HS-5 (cell line): ENCODE data around the gene CLMP.
A peak's percentile ranks its signal among the peaks of the same experiment; 100 is the strongest.
"Not testable (repeated sequence)": the region's sequence is repeated elsewhere in the genome, so short reads cannot be mapped to it uniquely, and the experiment has no call there.

Experiments used
- DNase-seq: peaks from one replicate; pipeline ENCODE4 v3.0.0-alpha.2; 2012; ENCODE audit warnings: low read depth

The CLMP gene

DNA sequence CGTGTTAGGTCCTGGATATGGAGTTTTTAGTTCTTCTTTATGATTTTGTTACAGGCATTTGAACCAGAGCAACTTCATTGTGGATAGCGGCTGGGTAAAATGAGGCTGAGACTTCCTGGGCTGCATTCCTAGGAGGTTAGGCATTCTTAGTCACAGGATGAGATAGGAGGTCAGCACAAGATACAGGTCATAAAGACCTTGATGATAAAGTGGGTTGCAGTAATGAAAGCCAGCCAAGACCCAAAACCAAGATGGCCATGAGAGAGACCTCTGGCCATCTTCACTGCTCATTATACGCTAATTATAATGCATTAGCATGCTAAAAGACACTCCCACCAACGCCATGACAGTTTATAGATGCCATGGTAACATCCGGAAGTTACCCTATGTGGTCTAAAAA is 23.4 kb upstream of the CLMP start:
- no peak for DNase-seq

- DNase-seq = no peak
These were observed 22.8 kb upstream of the CLMP start for GRCh38 chr11:123217897-123218296.

GRCh38 chr11:123216249-123216648 is 21.2 kb upstream of the CLMP start:
- no peak for DNase-seq

DNA sequence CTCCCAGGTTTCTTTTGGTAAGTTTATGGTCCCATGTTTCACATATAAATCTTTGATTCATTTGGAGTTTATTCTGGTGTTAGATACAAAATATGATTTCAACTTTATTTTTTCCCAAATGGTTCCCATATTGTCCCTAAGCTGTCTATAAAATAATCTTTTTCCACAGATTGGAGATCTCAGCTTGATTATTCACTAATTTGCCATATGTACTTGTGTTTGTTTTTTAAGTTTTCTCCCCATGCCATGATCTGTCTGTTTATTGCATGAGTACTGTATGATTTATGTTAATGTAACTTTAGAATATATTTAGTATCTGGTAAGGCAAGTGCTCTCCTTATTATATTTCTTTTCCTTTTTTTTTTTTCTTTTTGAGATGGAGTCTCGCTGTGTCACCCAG is 19.9 kb upstream of the CLMP start:
- DNase-seq = no peak

GRCh38 chr11:123214396-123214795 is 19.3 kb upstream of the CLMP start:
- DNase-seq = no peak

DNA sequence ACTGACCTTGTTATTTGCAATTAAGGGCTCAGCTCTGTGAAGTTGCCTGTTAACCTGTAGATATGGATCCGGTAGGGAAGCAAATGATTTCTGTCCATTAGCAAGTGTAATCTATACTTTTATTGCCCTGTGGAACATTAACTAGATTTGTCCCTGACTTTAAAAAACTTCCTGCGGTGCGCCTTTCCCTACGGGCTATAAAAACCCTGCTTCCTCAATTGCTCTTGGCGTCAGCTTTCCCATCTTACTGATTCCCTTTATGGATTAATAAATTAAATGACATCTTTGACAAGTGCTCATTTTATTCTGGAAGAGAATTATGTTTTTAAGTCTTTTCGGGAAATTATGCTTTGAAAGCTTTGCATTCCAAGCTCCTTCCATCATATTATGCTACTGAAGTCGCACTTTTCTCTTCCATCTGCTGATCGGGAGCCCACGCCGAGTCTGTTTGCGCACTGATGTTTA is 18.3 kb upstream of the CLMP start:
- no peak for DNase-seq

GRCh38 chr11:123212406-123212805 is 17.4 kb upstream of the CLMP start:
- DNase-seq = no peak

DNA sequence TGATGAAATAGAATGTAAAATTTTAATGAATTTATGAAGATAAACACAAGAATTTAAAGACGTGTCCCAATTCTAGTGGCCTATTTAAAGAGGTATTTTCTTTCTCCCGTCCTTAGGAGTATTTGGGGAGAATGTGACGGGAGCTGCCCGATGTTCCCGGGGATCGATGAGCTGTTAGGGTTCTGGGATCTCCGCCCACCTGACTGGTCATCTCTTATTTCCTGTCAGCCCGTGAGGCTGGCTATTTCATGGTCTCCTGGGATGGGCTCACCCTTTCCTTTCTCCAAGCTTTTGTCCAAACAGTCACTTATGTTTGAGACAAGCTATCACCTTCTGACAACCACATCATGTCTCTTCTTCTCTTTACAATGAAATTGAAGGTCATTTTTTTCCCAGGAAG is 16.9 kb upstream of the CLMP start:
- no peak for DNase-seq

DNA sequence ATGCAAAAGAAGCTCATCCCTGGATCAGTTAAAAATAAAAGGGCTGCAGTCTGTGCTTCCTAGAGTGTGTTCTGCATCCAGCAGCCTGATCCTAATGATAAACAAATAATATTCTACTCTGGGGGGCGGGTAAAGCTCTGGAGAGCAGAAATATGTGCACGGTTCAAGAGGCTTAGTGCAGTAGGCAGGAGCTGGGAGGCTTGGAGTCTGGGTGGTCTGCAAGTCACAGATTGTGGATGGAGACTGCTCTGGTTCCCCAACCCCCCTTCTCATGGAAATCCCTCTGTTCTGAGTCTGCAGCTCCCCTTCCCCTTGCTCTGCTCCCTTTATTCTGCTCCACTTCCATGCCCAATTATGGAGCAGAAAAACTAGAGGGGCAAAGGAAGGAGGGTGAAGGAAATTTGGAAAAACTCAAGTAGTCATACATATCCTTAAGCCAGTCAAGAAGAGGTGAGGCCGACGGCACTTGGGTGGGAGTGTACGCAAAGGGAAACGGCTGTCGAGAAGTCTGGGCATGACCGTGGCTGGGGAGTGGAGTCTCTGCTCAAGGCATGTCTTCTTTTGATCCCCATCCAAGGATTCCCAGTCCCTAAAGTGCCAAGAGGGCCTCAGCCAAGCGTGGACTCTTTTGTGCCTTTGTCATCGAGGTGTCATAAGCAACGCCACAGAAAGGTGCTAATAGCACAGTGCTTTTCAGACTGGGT is 16.3 kb upstream of the CLMP start:
- no peak for DNase-seq

DNA sequence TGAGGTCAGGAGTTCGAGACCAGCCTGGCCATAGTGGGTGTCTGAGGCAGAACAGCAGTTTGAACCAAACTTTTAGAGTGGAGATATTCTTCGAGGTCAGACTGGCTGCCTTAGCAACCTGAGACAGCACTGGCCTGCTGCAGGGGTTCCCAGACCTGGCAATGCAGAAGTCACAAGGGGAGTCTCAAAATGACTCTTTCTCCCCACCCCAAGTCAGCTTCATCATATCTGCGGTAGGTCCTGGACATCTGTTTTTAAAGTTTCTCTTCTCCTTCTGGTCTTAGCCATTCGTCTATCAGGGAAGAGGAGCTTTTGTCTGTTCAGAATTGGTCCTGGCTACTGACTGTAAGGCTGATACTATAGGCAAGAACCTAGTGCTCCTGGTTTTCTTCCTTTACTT is 14.5 kb upstream of the CLMP start:
- DNase-seq = no peak

GRCh38 chr11:123206791-123207434 is 11.9 kb upstream of the CLMP start:
- no peak for DNase-seq

DNA sequence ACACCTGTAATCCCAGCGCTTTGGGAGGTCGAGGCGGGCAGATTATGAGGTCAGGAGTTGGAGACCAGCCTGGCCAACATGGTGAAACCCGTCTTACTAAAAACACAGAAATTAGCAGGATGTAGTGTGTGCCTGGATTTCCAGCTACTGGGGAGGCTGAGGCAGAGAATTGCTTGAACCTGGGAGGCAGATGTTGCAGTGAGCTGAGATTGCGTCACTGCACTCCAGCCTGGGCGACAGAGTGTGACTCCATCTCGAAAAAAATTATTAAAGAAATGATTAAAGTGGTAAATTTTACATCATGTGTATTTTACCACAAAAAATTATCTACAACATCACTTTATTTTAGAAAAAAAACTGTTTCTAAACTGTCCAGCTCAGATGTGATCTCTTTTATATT is 11.0 kb upstream of the CLMP start:
- DNase-seq = not testable (repeated sequence)

- DNase-seq = no peak
These were observed 8.9 kb upstream of the CLMP start for GRCh38 chr11:123203934-123204333.

GRCh38 chr11:123203471-123203870 is 8.4 kb upstream of the CLMP start:
- no peak for DNase-seq

GRCh38 chr11:123202155-123203151 is 7.4 kb upstream of the CLMP start:
- no peak for DNase-seq

GRCh38 chr11:123200264-123200663 is 5.2 kb upstream of the CLMP start:
- DNase-seq = no peak

GRCh38 chr11:123197711-123198110 is 2.7 kb upstream of the CLMP start:
- peak; percentile 80 for DNase-seq

GRCh38 chr11:123196060-123196714 is 1.1 kb upstream of the CLMP start:
- no peak for DNase-seq

DNA sequence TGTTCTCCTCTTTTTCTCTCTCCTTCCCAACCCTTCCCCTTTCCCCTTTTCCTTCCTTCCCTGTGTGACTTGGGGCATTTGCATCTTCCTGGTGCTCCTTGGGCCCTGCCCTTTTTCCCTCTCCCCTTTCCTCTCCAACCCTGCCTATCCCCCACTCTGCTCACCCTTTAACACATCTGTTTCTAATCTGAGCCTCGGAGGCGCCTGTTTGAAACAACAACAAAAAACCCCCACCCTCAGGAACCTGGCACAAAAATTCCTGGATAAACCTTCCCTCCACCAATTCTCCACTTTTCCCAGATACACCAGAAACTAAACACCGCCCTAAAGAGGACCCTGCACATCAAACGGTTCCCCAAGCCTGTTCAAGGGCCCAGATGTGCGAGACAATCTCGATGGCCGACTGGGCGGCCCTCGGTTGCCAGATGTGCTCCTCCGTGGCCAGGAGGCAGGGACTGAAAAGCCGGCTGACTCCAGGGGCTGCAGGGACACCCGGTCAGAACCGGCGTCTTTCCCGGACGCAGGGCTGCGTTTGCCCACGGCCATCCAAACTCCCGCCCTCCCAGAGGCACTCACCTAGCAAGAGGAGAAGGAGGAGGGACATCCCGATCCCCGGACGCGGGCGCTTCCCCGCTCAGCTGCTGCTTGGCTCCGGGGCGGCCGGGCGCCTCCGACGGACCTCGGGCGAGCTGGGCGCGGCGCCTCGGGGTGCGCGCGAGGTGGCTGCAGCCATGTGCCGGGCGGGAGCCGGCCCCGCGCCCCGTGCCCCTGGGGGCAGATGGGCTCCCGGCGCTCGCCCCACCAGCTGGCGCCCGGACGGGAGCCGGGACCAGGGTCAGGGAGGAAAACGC is 486 bp downstream of the CLMP start:
- no peak for DNase-seq

- DNase-seq = no peak
These were observed 1.3 kb downstream of the CLMP start for GRCh38 chr11:123193742-123194141.

- no peak for DNase-seq
These were observed 3.1 kb downstream of the CLMP start for GRCh38 chr11:123191939-123192338.
